Measurements from ENCODE around the gene POLA2.

GRCh38 chr11:65216830-65217229 lies 44.9 kb upstream of the POLA2 start:
- TF ChIP-seq CTCF (IDR thresholded peaks at IDR 0.05; ENCODE audit: low read depth, low read length) (no peak), POLR2A (IDR thresholded peaks at IDR 0.05; ENCODE audit: extremely low read depth, insufficient read length) (no peak), MAX (IDR thresholded peaks at IDR 0.05; ENCODE audit: low read depth, low read length) (no peak), MYC (IDR thresholded peaks at IDR 0.05; ENCODE audit: low read depth, low read length) (no peak)
